Common myeloid progenitor, CD34-positive (primary cell): Measurements from ENCODE around the gene TAF1C.

ENCODE experiments used
- CTCF ChIA-PET: fragments of 350-600 bp; sonication (Branson Sonifier 250); formaldehyde crosslinking; loops from one replicate; lab custom pipeline; 2021; ENCODE audit warnings: antibody characterized with exemption; lab: Charles Lee
- POLR2A ChIA-PET: fragments of 350-600 bp; sonication (Branson Sonifier 250); formaldehyde crosslinking; loops from one replicate; lab custom pipeline; 2021; ENCODE audit warnings: antibody characterized with exemption; lab: Charles Lee
- DNase-seq, 3 donors: peaks; one replicate each; pipeline versions ENCODE4 v3.0.0 to v3.0.0-alpha.2; 2013
- H3K27ac ChIP-seq, 2 experiments: 1 replicate in 1 of 2; 2 replicates in 1 of 2; pipeline ENCODE4 v1.7.0; 2013; ENCODE audit warnings: inconsistent platforms in 2 of 2, low read length in 2 of 2, mild to moderate bottlenecking in 2 of 2, low read depth in 1 of 2, moderate library complexity in 1 of 2; ENCODE audit not compliant: severe bottlenecking in 2 of 2, insufficient read depth in 1 of 2, poor library complexity in 1 of 2
- H3K27me3 ChIP-seq, 5 experiments: replicated peaks in 2 of 5; 1 replicate in 3 of 5; 2 replicates in 2 of 5; pipeline versions ENCODE4 v1.6.1 to v1.7.0; 2013; ENCODE audit warnings: low read length in 4 of 5, mild to moderate bottlenecking in 2 of 5, moderate library complexity in 2 of 5, inconsistent platforms in 1 of 5; ENCODE audit not compliant: insufficient read depth in 5 of 5, control insufficient read depth in 4 of 5
- H3K36me3 ChIP-seq, 4 experiments: 1 replicate in 2 of 4; 2 replicates in 2 of 4; pipeline versions ENCODE4 v1.6.1 to v1.7.0; 2013; ENCODE audit warnings: low read length in 3 of 4, control low read depth in 1 of 4, mild to moderate bottlenecking in 1 of 4; ENCODE audit not compliant: control insufficient read depth in 4 of 4, insufficient read depth in 4 of 4
- H3K4me1 ChIP-seq, 4 experiments: 1 replicate in 3 of 4; 2 replicates in 1 of 4; pipeline versions ENCODE4 v1.6.1 to v1.7.1; 2013; ENCODE audit warnings: low read length in 3 of 4, mild to moderate bottlenecking in 3 of 4, control low read depth in 1 of 4, inconsistent platforms in 1 of 4, moderate library complexity in 1 of 4; ENCODE audit not compliant: control insufficient read depth in 4 of 4, insufficient read depth in 4 of 4; ENCODE audit errors: control extremely low read depth in 1 of 4
- H3K4me3 ChIP-seq, 7 experiments: 1 replicate in 4 of 7; 2 replicates in 3 of 7; pipeline versions ENCODE4 v1.5.1 to v1.7.0; 2013; ENCODE audit warnings: mild to moderate bottlenecking in 7 of 7, low read length in 6 of 7, moderate library complexity in 6 of 7, inconsistent platforms in 2 of 7, low read depth in 2 of 7, control low read depth in 1 of 7; ENCODE audit not compliant: insufficient read depth in 4 of 7, control insufficient read depth in 1 of 7; ENCODE audit errors: extremely low read depth in 1 of 7
- H3K9me3 ChIP-seq, 5 experiments: 1 replicate in 4 of 5; 2 replicates in 1 of 5; pipeline versions ENCODE4 v1.6.1 to v1.7.1; 2013; ENCODE audit warnings: low read length in 4 of 5, mild to moderate bottlenecking in 2 of 5, inconsistent platforms in 1 of 5, low read depth in 1 of 5, moderate library complexity in 1 of 5; ENCODE audit not compliant: control insufficient read depth in 4 of 5, insufficient read depth in 2 of 5; ENCODE audit errors: control extremely low read depth in 1 of 5
- WGBS: methylation state at CpG from one replicate; pipeline ENCODE4 v1.1.5; 2013; ENCODE audit not compliant: insufficient coverage; 5-methylcytosine and 5-hydroxymethylcytosine counted together

TAF1C gene

GRCh38 chr16:84228256-84228838, 41.5 kb upstream of the TAF1C start:
- no peaks in the 10 kb centered on the region for H3K36me3 ChIP-seq
- H3K4me1 ChIP-seq = peaks cover 0 to 9% (median 7%) of the 10 kb centered on the region in 4 experiments
- peaks cover 0 to 17% (median 7%) of the 10 kb centered on the region in 5 experiments for H3K27me3 ChIP-seq
- peak; percentile 7 to 46 (median 29) for DNase-seq
- H3K27ac ChIP-seq = no peak overlapping the region
- H3K9me3 ChIP-seq = no peaks in the 10 kb centered on the region
- CTCF ChIA-PET = no interaction called here
- WGBS = 4% methylated on average over 7 of the region's 18 CpGs
- POLR2A ChIA-PET = no interaction called here
- H3K4me3 ChIP-seq = no peak overlapping the region

- no peaks in the 10 kb centered on the region for H3K36me3 ChIP-seq
- peaks cover 0 to 13% (median 7%) of the 10 kb centered on the region in 5 experiments for H3K27me3 ChIP-seq
- peaks cover 0 to 9% (median 7%) of the 10 kb centered on the region in 4 experiments for H3K4me1 ChIP-seq
- no peak overlapping the region for H3K4me3 ChIP-seq
- no peaks in the 10 kb centered on the region for H3K9me3 ChIP-seq
- H3K27ac ChIP-seq = no peak overlapping the region
- CTCF ChIA-PET = no interaction called here
- 94% methylated on average over 5 of the region's 6 CpGs for WGBS
- POLR2A ChIA-PET = interaction anchor here (0.7 kb wide), 1 partner anchor 1136 kb away, joined by 6 read pairs; no protein-coding TSS in a partner anchor
- no peak for DNase-seq
Observed at GRCh38 chr16:84227548-84227947, 40.7 kb upstream of the TAF1C start.

DNA sequence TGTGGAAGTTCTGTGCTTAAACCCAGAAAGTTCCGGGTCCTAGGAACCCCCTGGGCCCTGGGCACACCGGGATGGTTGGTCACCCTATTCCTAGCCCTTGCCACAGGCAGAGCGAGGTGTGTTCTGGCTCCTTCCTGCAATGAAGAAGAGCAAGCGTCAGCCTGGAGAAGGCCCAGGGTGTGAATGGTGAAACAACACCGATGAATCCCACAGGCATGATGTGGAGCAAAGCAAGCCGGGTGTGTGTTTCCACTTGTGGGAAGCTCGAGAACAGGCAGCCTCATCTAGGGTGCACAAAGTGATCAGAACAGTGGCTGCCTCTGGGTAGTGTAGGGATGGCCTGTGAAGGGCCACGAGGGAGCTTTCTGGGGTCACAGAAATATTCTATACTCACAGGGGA, 39.2 kb upstream of the TAF1C start:
- H3K27ac ChIP-seq = no peak overlapping the region
- peaks cover 0 to 9% (median 7%) of the 10 kb centered on the region in 4 experiments for H3K4me1 ChIP-seq
- WGBS = 84% methylated on average over 8 of the region's 8 CpGs
- no peaks in the 10 kb centered on the region for H3K36me3 ChIP-seq
- H3K4me3 ChIP-seq = no peak overlapping the region
- peaks cover 0 to 7% (median 7%) of the 10 kb centered on the region in 5 experiments for H3K27me3 ChIP-seq
- ChIA-PET CTCF (no interaction called here), POLR2A (no interaction called here)
- no peaks in the 10 kb centered on the region for H3K9me3 ChIP-seq
- DNase-seq = no peak

- no peak overlapping the region for H3K4me3 ChIP-seq
- H3K27me3 ChIP-seq = peaks cover 0 to 7% (median 3%) of the 10 kb centered on the region in 5 experiments
- H3K27ac ChIP-seq = no peak overlapping the region
- CTCF ChIA-PET = no interaction called here
- 90% methylated on average over 7 of the region's 7 CpGs for WGBS
- no peaks in the 10 kb centered on the region for H3K9me3 ChIP-seq
- POLR2A ChIA-PET = no interaction called here
- DNase-seq = no peak
- H3K4me1 ChIP-seq = peaks cover 0 to 9% (median 7%) of the 10 kb centered on the region in 4 experiments
- no peaks in the 10 kb centered on the region for H3K36me3 ChIP-seq
Observed at GRCh38 chr16:84225571-84225970, 38.7 kb upstream of the TAF1C start.

DNA sequence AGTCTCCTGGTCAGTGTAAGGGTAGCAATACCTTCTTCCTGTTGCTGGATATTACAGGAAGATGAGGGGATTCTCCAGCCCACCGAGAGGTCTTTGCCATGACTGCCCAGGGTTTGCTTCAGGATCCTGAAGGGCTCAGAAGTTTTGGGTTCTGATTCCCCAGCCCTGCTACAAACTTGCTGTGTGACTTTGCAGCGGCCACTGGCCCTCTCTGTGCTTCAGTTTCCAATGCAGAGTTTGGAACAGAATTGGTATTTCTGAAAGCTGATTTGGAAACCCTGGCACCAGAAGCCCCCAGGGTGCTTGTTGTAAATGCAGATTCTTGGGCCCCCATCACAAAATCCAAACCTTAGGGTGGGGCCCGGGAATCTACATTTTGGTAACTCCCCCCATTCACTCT, 38.3 kb upstream of the TAF1C start:
- CTCF ChIA-PET = no interaction called here
- no peak overlapping the region for H3K27ac ChIP-seq
- H3K9me3 ChIP-seq = no peaks in the 10 kb centered on the region
- H3K4me3 ChIP-seq = no peak overlapping the region
- no peaks in the 10 kb centered on the region for H3K36me3 ChIP-seq
- 100% methylated on average over 3 of the region's 3 CpGs for WGBS
- POLR2A ChIA-PET = no interaction called here
- H3K4me1 ChIP-seq = peaks cover 0 to 9% (median 7%) of the 10 kb centered on the region in 4 experiments
- DNase-seq = no peak
- peaks cover 0 to 7% (median 2%) of the 10 kb centered on the region in 5 experiments for H3K27me3 ChIP-seq

DNA sequence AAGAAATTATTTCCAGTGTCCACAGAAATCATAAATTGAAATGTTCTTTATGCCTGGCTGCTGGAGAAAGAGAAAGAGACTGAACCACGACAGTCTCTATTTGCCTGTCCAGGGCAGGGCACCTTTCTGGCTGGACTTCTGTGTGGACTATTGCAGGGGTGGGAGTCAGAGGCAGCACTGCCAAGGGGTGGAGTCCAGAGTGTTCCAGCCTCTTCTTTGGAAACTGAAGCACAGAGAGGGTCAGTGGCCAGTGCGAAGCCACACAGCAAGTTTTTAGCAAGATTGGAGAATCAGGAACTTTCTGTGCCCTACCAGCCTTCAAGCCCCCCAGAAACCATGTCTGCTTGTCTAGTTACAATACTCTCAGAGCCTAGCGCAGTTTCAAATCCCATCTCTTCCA, 37.7 kb upstream of the TAF1C start:
- Histone ChIP-seq H3K4me3 (no peak overlapping the region), H3K27me3 (peaks cover 0 to 7% (median 2%) of the 10 kb centered on the region in 5 experiments), H3K9me3 (no peaks in the 10 kb centered on the region), H3K4me1 (peaks cover 0 to 9% (median 7%) of the 10 kb centered on the region in 4 experiments), H3K36me3 (no peaks in the 10 kb centered on the region), H3K27ac (no peak overlapping the region)
- CTCF ChIA-PET = no interaction called here
- WGBS = 100% methylated on average over 1 of the region's 3 CpGs
- POLR2A ChIA-PET = no interaction called here
- DNase-seq = no peak

GRCh38 chr16:84223456-84223855, 36.6 kb upstream of the TAF1C start:
- Histone ChIP-seq H3K27ac (no peak overlapping the region), H3K27me3 (peaks cover 0 to 10% (median 0%) of the 10 kb centered on the region in 5 experiments), H3K4me1 (peaks cover 0 to 9% (median 7%) of the 10 kb centered on the region in 4 experiments), H3K36me3 (no peaks in the 10 kb centered on the region), H3K4me3 (no peak overlapping the region), H3K9me3 (no peaks in the 10 kb centered on the region)
- CTCF ChIA-PET = interaction anchor here (0.9 kb wide), 1 partner anchor 36 kb away, joined by 3 read pairs; the partner anchor contains the start of gene TAF1C
- DNase-seq = no peak
- WGBS = 96% methylated on average over 3 of the region's 4 CpGs
- POLR2A ChIA-PET = interaction anchor here (0.5 kb wide), 1 partner anchor 13 kb away, joined by 3 read pairs; no protein-coding TSS in a partner anchor
